Smooth muscle cell of the brain vasculature (primary cell): ENCODE results near the gene LAIR2.
"Not testable (repeated sequence)": the region's sequence is repeated elsewhere in the genome, so short reads cannot be mapped to it uniquely, and the experiment has no call there.

Experiments
- DNase-seq: peaks from one replicate; pipeline ENCODE4 v3.0.0-alpha.2; 2012; ENCODE audit warnings: low read depth, low spot score

LAIR2 gene

DNA sequence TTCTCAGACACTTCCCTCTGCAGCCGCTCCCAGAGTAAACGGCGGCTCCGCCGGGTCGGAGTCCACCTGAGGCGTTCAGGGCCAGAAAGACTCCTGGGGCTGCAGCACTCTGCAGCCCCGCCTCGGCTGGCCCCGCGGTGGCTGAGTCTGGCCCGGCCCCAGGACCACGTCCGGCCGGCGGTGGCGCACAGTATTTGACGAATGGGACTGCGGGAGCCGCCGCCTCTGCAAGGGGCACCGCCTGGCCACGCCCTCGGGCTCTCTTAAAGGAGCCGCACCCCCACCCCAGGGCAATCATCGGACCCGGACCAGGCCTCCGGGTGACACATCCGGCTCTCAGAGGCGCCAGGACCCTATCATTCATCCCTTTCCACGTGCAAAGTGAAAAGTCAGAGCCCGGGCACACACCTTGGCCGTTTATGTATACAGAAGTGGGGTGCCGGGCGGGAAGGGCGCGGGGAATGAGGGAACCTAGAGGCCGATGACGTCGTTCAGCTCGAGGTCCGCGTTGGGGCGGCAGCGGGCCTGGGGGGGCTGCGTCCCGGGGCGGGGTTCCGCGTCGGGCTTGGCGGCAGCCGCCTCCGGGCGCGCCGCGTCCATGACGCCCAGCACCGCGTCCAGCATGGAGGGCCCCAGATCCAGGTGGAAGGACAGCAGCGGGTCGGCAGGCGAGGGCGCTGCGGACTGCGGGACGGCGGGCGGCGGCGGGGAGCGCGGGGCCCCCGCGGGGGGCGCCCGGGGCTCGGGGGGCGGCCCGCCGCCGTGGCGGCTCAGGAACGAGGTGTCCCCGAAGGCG is 37.8 kb upstream of the LAIR2 start:
- no peak for DNase-seq

DNA sequence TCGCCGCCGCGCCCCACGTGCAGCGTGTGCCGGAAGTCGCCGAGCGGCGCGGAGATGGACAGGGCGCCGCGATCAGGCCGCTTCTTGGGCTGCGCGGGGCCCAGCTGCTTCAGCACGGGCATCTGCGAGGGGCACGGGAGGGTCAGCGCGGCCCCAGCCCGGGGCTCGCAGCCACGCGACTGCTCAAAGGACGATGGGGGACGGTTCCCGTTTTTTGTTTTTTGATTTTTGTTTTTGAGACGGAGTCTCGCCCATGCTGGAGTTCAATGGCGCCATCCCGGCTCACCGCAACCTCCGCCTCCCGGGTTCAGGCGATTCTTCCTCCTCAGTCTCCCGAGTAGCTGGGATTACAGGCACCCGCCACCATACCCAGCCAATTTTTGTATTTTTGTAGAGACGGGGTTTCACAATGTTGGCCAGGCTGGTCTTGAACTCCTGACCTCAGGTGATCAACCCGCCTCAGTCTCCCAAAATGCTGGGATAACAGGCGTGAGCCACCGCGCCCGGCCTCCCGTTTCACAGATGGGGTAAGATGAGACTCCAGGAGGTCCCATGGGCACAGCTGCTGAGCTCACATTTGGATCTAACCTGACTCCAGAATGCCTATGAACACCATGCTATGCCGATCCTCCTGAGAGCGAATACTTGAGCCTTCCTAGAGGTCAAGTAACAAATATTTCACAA is 37.1 kb upstream of the LAIR2 start:
- no peak for DNase-seq

DNA sequence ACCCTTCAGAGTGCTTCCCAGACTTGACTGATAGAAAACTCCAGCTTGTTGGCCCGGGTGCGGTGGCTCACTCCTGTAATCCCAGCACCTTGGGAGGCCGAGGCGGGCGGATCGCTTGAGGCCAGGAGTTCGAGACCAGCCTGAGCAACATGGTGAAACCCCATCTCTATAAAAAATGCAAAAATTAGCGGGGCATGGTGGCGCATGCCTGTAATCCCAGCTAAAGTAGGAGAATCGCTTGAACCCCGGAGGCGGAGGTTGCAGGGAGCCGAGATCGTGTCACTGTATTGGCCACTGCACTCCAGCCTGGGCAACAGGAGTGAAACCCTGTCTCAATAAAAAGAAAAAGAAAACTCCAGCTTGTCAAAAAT is 36.5 kb upstream of the LAIR2 start:
- not testable (repeated sequence) for DNase-seq

DNA sequence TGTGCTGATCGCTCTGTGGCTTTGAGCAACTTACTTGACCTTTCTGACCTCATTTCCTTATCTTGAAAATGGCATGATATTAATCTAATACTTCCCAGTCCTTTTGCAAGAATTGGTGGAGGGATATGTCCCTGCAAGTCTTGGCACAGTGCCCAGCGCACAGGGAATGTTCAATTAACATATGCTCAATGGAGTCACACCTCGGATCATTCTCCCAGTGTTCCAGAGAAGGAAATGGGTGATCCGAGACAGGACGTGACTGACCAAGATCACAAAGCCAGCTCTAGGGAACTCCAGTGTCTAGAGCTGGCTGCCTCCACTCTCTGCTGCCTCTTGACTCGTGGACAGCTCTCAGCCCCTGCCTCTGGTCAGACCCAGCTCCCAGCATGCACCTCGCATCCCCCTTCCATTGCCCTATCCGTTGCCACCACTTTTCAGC is 33.1 kb upstream of the LAIR2 start:
- DNase-seq, result no peak

- DNase-seq, result no peak
Measured at GRCh38 chr19:54470276-54470887, 32.2 kb upstream of the LAIR2 start.

- DNase-seq, result no peak
Measured at GRCh38 chr19:54470991-54471782, 31.4 kb upstream of the LAIR2 start.

DNA sequence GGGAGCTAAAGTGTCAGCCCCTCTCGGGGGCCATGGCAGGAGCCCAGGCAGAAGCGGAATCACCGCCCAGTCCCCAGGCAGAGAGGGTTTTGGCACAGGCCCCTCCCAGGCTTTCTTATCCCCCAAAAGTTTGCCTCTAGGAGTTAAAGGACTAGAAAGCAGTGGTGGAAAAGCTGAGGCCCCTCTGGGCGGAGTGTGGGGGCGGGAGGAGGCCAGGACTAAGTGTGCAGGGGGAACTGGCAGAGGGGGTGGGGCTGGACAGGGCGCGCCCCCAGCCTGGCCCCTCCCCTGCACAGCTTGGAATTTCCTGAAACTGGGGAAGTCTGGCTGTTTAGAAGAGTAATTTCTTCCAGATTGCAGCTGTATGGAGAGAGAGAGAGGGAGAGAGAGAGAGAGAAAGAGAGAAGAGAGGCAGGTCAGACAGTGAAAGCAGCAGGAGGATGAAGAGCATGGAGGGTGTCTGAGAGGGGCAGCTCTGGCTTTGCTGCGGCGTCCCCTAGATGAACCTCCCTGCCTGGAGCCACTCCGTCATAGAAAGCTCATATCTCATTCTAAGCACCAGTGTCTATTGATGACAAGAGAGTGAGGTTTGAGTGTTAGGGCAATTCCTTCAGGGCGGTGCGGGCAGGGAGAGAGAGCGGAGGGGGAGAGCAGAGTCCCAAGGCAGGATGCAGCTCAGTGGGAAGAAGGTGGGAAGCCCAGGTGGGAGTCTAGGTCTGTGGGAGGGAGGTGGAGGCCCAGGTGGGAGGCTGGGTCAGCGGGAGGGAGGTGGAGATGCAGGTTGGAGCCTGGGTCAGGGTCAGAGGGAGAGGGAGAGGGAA is 29.4 kb upstream of the LAIR2 start, which contains the start of gene CDC42EP5:
Gene CDC42EP5, minus strand, starts transcription at position 226 of the 821 bp plus-strand sequence. CDS start 7,749 bp downstream, outside the sequence.
- peak; percentile 72 for DNase-seq

DNA sequence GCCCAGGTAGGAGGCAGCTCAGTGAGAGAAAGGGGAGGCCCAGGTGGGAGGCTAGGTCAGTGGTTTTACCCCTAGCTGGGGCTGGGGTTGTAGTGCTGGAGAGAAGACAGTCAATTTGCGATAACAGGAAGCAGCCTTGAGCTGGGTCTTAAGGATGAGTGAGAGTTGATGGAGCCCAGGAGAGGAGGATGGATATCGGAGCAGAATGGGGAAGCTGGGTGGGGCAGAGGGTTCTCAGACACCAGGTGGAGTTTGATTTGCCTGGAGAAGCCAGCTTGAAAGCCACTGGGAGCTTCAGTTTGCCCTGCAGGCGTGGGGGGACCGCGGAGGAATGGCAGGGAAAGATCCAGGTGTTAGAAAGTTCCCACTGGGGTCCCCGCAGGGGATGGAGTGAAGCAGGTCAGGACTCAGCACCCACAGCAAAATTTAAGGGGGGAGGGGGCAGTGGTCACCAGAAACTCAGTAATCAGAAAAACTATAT is 28.7 kb upstream of the LAIR2 start:
- no peak for DNase-seq

DNA sequence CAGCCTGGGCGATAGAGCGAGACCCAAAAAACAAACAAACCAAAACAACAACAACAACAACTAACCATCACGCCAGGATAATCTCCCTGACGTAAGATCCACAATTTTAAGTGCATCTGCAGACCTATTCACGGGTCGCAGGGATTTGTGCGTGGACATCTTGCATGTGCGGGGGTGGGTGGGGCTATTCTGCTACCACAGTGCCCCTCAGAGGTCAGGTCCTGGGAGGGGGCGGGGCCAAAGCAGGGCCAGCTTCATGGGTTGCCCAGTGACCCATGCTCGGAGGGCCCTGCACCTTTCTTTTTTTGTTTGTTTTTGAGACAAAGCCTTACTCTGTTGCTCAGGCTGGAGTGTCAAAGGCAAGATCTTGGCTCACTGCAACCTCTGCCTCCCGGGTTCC is 26.9 kb upstream of the LAIR2 start:
- DNase-seq, result no peak

DNA sequence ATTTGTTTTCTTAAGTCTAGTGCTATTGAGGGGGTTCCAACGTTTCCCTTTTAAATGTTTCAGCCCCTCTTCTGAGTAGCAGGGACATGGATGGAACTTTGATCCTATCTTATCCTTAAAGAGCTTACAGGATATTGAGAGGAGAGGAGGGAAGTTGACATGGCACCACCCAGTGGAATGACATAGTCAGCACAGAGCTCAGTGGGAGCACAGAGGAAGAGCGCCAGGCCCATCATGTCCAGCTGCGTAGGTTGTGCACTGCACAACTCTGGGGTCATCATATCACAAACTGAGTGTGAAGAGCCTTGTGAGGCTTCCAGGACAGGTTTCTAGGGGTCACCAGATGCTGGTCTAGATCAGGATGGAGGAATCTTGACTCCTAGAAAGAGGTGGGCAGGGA is 25.0 kb upstream of the LAIR2 start:
- no peak for DNase-seq

DNA sequence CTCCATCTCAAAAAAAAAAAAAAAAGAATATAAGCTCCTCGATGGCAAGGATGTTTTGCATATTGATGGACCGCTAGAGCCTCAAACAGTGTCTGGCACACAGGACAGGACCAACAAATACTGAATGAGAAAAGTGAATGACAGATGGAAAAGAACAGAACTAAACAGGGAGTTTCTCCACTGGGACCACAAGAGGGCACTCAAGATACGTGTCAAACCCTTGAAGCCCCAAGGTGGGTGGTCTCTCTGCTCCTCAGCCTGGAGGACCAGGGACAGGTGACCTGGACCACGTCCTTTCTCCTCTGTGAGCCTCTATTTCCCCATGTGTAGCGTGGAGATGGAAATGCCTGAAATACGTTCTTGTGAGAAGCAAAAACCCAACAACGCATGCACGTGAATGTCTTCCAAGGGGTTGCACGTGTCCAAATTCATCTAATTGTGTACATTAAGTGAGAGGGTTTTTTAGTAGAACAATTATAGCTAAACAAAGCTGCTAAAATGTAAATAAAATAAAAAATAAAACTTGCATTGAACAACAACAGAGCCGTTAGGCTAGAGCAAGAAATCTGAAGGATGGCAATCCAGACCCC is 23.9 kb upstream of the LAIR2 start:
- DNase-seq, result no peak

- DNase-seq, result no peak
Measured at GRCh38 chr19:54480051-54480450, 22.6 kb upstream of the LAIR2 start.

- no peak for DNase-seq
Measured at GRCh38 chr19:54481326-54481930, 21.2 kb upstream of the LAIR2 start.

- DNase-seq, result no peak
Measured at GRCh38 chr19:54482889-54483288, 19.7 kb upstream of the LAIR2 start.

GRCh38 chr19:54484451-54484850 is 18.2 kb upstream of the LAIR2 start:
- DNase-seq, result no peak

DNA sequence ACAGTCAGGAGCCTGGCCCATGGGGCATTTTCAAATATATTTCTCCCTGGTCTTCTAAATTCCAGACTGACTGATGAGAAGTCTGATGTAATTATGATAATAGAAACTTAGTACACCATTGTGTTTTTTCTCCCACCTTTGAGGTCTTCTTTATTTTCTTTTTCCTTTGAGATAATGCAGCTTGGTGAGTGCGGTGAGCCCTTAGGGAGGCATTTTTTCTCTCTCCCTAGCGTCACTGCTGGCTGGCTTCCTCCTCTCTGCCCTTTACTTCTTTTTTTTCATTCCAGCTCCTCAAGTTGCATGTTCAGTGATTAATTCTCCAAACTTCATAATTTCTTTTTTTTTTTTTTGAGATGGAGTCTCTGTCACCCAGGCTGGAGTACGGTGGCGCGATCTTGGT is 16.8 kb upstream of the LAIR2 start:
- no peak for DNase-seq

DNA sequence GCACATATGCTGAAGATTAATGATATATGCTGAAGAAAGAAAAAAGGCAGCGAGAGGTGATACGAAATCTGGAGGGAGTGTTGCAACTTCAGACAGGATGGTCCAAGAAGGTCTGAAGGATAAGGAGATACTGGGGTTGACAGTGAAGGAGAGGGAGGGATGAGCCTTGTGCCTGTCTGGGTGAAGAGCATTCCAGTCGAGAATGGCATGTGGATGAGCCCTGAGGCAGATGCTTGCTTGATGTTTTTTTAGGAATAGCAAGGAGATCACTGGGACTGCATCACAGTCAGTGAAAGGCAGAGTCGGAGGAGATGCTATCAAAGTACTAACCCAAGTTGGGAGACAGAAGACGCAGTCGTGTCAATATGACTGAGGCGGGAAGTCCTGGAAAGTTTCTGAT is 13.3 kb upstream of the LAIR2 start:
- no peak for DNase-seq

GRCh38 chr19:54489766-54490165 is 12.9 kb upstream of the LAIR2 start:
- no peak for DNase-seq

DNA sequence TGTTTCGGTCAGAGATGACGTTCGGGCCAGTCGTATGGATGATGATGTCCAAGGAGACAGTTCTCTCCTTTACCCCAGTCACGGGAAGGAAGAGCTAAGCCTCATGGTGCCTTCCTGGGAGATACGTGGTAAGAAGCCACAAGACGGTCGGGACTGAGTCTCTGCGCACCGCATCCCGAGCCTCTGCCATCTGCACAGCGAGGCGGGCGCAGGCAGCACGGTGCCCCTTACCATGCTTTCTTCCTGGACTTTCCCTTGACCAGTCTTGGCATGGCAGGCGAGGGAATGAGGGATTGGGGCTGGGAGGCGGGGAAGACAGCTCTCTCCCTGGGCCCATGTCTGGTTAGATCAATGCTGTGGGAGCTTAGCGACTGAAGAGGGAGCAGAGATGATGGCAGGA is 10.1 kb upstream of the LAIR2 start:
- DNase-seq, result no peak

DNA sequence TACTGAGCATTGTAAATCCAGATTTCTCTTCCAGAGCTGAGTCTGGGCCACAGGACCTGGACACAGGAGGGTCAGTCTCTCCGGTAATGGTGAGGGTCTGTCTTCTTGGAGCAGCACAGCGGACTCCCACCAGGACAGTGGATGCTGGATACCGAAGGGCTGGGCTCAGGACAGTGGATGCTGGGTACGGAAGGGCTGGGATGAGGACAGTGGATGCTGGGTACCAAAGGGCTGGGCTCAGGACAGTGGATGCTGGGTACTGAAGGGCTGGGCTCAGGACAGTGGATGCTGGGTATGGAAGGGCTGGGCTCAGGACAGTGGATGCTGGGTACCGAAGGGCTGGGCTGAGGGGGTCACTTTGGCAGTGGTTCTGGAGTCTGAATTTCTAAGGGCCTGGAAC is 9.6 kb upstream of the LAIR2 start:
- DNase-seq, result not testable (repeated sequence)
